ENCODE data around the gene STARD10. TPM values are rescaled to one million over a fixed set of nuclear protein-coding genes. Genes with fewer than 3 reads are reported as not detected.

STARD10 gene
- total and polyA plus RNA-seq, 9 of the 15 experiments (the other 6 are each of a cell fraction or from before 2014, with no cell fraction given), result 0.15 to 52.9 (median 32.3) TPM

- TF ChIP-seq ZNF592 (IDR thresholded peaks at IDR 0.05) (peak; percentile 79), MITF (IDR thresholded peaks at IDR 0.05) (no peak), TGIF2 (CRISPR knock-in tag; IDR thresholded peaks at IDR 0.05) (no peak), ZNF668 (CRISPR knock-in tag; IDR thresholded peaks at IDR 0.05) (no peak), KLF1 (tag; IDR thresholded peaks at IDR 0.05) (no peak), ZNF121 (CRISPR knock-in tag; conservative IDR thresholded peaks at IDR 0.05) (peak; percentile 49), HMBOX1 (IDR thresholded peaks at IDR 0.05) (0 out of 2 replicates have a peak, but pooled peaks have one; percentile 26), BCLAF1 (IDR thresholded peaks at IDR 0.05; ENCODE audit: borderline replicate concordance in 1 of 2, control insufficient read depth in 1 of 2, low read depth in 2 of 2, low read length in 1 of 2) (no peak), PHTF2 (CRISPR knock-in tag; IDR thresholded peaks at IDR 0.05) (no peak), ZFP36 (IDR thresholded peaks at IDR 0.05; ENCODE audit: low read depth, low read length, partially characterized antibody) (peak; percentile 76), KDM5B (IDR thresholded peaks at IDR 0.05; ENCODE audit: insufficient replicate concordance, low read depth, low read length) (no peak), EP300 (IDR thresholded peaks at IDR 0.05; ENCODE audit: low read length) (peak; percentile 50; the same call in 1 of the 2 replicates), ZNF764 (CRISPR knock-in tag; IDR thresholded peaks at IDR 0.05; ENCODE audit: low read depth) (no peak), ARID1B (IDR thresholded peaks at IDR 0.05) (peak; percentile 74), KLF16 (IDR thresholded peaks at IDR 0.05) (0 out of 2 replicates have a peak, but pooled peaks have one; percentile 4), SMARCB1 (IDR thresholded peaks at IDR 0.05; ENCODE audit: insufficient read length, low read depth) (no peak), TCF3 (CRISPR knock-in tag; IDR thresholded peaks at IDR 0.05) (peak; percentile 24; the same call in 1 of the 2 replicates), ZFP1 (CRISPR knock-in tag; IDR thresholded peaks at IDR 0.05) (no peak)
These were observed 58.3 kb downstream of the STARD10 start (continued) for GRCh38 chr11:72735495-72736027.

All from K562 (cell line).